IPS DF 6.9 (cell line): ENCODE data around the gene SRD5A1.

Source experiments
- DNase-seq: peaks from one replicate; pipeline ENCODE4 v3.0.0-alpha.2; 2013; ENCODE audit warnings: low read depth, low spot score
- H3K27ac ChIP-seq: one replicate; pipeline ENCODE4 v1.5.1; 2013; ENCODE audit warnings: low read length, control low read depth
- H3K27me3 ChIP-seq: 2 replicates; pipeline ENCODE4 v1.6.1; 2013; ENCODE audit warnings: mild to moderate bottlenecking, low read length; ENCODE audit not compliant: control insufficient read depth, insufficient read depth
- H3K36me3 ChIP-seq: 2 replicates; pipeline ENCODE4 v1.6.1; 2013; ENCODE audit warnings: low read length; ENCODE audit not compliant: control insufficient read depth, insufficient read depth
- H3K4me1 ChIP-seq: 2 replicates; pipeline ENCODE4 v1.6.1; 2013; ENCODE audit warnings: low read length; ENCODE audit not compliant: control insufficient read depth, insufficient read depth
- H3K4me3 ChIP-seq: 2 replicates; pipeline ENCODE4 v1.5.1; 2013; ENCODE audit warnings: mild to moderate bottlenecking, low read length
- H3K9me3 ChIP-seq: 2 replicates; pipeline ENCODE4 v1.6.1; 2013; ENCODE audit warnings: low read length, inconsistent platforms; ENCODE audit not compliant: control insufficient read depth, insufficient read depth
- WGBS: extraction: QIAGEN DNeasy Blood & Tissue Kit; methylation state at CpG from one replicate; pipeline ENCODE4 v1.1.7; 2013; ENCODE audit warnings: mixed read lengths, missing lambda C conversion rate; ENCODE audit not compliant: insufficient read length, insufficient coverage; 5-methylcytosine and 5-hydroxymethylcytosine counted together

Gene SRD5A1

GRCh38 chr5:6722015-6722414 lies 88.8 kb downstream of the SRD5A1 start:
- WGBS = no CpG with 5 or more reads among the region's 6 CpGs
- no peaks in the 10 kb centered on the region for H3K4me1 ChIP-seq
- no peaks in the 10 kb centered on the region for H3K36me3 ChIP-seq
- H3K27me3 ChIP-seq = no peaks in the 10 kb centered on the region
- no peak overlapping the region for H3K27ac ChIP-seq
- DNase-seq = no peak
- no peaks in the 10 kb centered on the region for H3K9me3 ChIP-seq
- no peak overlapping the region for H3K4me3 ChIP-seq

GRCh38 chr5:6723122-6723815 lies 90.0 kb downstream of the SRD5A1 start:
- no peak for DNase-seq
- Histone ChIP-seq H3K4me3 (no peak overlapping the region), H3K9me3 (no peaks in the 10 kb centered on the region), H3K27ac (no peak overlapping the region), H3K36me3 (no peaks in the 10 kb centered on the region), H3K4me1 (no peaks in the 10 kb centered on the region), H3K27me3 (no peaks in the 10 kb centered on the region)
- no CpG with 5 or more reads among the region's 14 CpGs for WGBS

GRCh38 chr5:6723816-6724300 lies 90.6 kb downstream of the SRD5A1 start:
- no peak for DNase-seq
- Histone ChIP-seq H3K4me1 (no peaks in the 10 kb centered on the region), H3K36me3 (no peaks in the 10 kb centered on the region), H3K27me3 (no peaks in the 10 kb centered on the region), H3K4me3 (no peak overlapping the region), H3K27ac (no peak overlapping the region), H3K9me3 (no peaks in the 10 kb centered on the region)
- WGBS = no CpG with 5 or more reads among the region's 12 CpGs
